Mesangial cell (primary cell): ENCODE results near the gene TRMT5. TPM values are rescaled to one million over a fixed set of nuclear protein-coding genes. Genes with fewer than 3 reads are reported as not detected.

ENCODE experiments used
- total RNA-seq: library from RNA; depleted of rRNA; stranded (reverse); fragments of >200 nt; gene quantifications from 2 replicates; pipeline ENCODE4 v1.2.3, GENCODE V29; 2015

TRMT5 gene
- 7.5 and 10.3 TPM in 2 replicates for total RNA-seq

GRCh38 chr14:60980811-60981632, at the start of gene TRMT5, which contains the start of gene SLC38A6:
TSS of gene TRMT5 (minus strand) at chr14:60981079. CDS start at chr14:60980973, 106 bp downstream.
TSS of gene SLC38A6 (plus strand) at chr14:60981245. CDS start at chr14:60981278, 33 bp downstream.

Other genes with a start within 250 kb of the TRMT5 start
- gene MNAT1, start 246.3 kb downstream of the TRMT5 start, total RNA-seq, result 19.1 and 29.0 TPM in 2 replicates
- gene SLC38A6, start 166 bp upstream of the TRMT5 start, total RNA-seq, result 10.4 and 12.9 TPM in 2 replicates